LNCaP clone FGC (cell line): Measurements from ENCODE around the gene PDK1.
"Not testable (repeated sequence)": the region's sequence is repeated elsewhere in the genome, so short reads cannot be mapped to it uniquely, and the experiment has no call there.

Source experiments
- DNase-seq: peaks from one replicate; pipeline ENCODE4 v3.0.0-alpha.2; 2011; ENCODE audit warnings: low read depth
- H3K4me3 ChIP-seq: 2 replicates; pipeline ENCODE4 v1.5.1; 2011; ENCODE audit warnings: mild to moderate bottlenecking, low read depth, low read length, control low read depth
- CTCF ChIP-seq: IDR thresholded peaks from 2 replicates; pipeline ENCODE4 v1.5.1; 2012; ENCODE audit warnings: mild to moderate bottlenecking; ENCODE audit not compliant: control insufficient read depth, insufficient read depth; ENCODE audit errors: extremely low read depth

Gene PDK1

GRCh38 chr2:172535119-172535518 lies 20.8 kb upstream of the PDK1 start:
- no peak for DNase-seq
- no peak overlapping the region for H3K4me3 ChIP-seq
- TF ChIP-seq CTCF: no peak

- not testable (repeated sequence) for H3K4me3 ChIP-seq, DNase-seq
Observed at GRCh38 chr2:172537851-172538250, 18.0 kb upstream of the PDK1 start.

- TF ChIP-seq CTCF: no peak
- DNase-seq: no peak
- no peak overlapping the region for H3K4me3 ChIP-seq
Observed at GRCh38 chr2:172539767-172540166, 16.1 kb upstream of the PDK1 start.

- no peak for TF ChIP-seq CTCF
- H3K4me3 ChIP-seq: no peak overlapping the region
- no peak for DNase-seq
Observed at GRCh38 chr2:172540421-172540820, 15.5 kb upstream of the PDK1 start.

- TF ChIP-seq CTCF: no peak
- no peak for DNase-seq
- no peak overlapping the region for H3K4me3 ChIP-seq
Observed at GRCh38 chr2:172545408-172546075, 10.3 kb upstream of the PDK1 start.

GRCh38 chr2:172549131-172549530 lies 6.8 kb upstream of the PDK1 start:
- TF ChIP-seq CTCF: no peak
- no peak for DNase-seq
- H3K4me3 ChIP-seq: no peak overlapping the region

GRCh38 chr2:172549802-172550201 lies 6.1 kb upstream of the PDK1 start:
- not testable (repeated sequence) for DNase-seq

GRCh38 chr2:172550419-172550818 lies 5.5 kb upstream of the PDK1 start:
- no peak overlapping the region for H3K4me3 ChIP-seq
- DNase-seq: no peak
- no peak for TF ChIP-seq CTCF

More at GRCh38 chr2:172549802-172550201, 6.1 kb upstream of the PDK1 start:
- H3K4me3 ChIP-seq: not testable (repeated sequence)
